ENCODE data around the gene GLIPR1L2.
"Not testable (repeated sequence)": the region's sequence is repeated elsewhere in the genome, so short reads cannot be mapped to it uniquely, and the experiment has no call there.

DNA sequence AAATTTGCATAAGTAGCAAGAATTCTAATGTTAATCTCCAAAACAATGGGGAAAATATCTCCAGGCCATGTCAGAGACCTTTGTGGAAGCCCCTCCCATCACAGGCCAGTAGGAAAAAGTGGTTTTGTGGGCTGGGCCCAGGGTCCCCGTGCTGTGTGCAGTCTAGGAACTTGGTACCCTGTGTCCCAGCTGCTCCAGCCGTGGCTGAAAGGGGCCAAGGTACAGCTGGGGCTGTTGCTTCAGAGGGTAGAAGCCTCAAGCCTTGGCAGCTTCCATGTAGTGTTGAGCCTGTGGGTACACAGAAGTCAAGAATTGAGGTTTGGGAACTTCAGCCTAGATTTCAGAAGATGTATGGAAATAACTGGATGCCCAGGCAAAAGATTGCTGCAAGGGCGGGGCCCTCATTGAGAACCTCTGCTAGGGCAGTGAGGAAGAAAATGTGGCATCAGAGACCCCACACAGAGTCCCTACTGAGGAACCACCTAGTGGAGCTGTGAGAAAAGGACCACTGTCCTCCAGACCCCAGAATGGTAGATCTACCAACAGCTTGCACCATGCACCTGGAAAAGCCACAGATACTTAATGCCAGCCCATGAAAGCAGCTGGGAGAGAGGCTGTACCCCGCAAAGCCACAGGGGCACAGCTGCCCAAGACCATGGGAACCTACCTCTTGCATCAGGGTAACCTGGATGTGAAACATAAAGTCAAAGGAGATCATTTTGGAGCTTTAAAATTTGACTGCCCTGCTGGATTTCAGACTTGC, 51.0 kb downstream of the GLIPR1L2 start:
- TF ChIP-seq, protein P1, sequence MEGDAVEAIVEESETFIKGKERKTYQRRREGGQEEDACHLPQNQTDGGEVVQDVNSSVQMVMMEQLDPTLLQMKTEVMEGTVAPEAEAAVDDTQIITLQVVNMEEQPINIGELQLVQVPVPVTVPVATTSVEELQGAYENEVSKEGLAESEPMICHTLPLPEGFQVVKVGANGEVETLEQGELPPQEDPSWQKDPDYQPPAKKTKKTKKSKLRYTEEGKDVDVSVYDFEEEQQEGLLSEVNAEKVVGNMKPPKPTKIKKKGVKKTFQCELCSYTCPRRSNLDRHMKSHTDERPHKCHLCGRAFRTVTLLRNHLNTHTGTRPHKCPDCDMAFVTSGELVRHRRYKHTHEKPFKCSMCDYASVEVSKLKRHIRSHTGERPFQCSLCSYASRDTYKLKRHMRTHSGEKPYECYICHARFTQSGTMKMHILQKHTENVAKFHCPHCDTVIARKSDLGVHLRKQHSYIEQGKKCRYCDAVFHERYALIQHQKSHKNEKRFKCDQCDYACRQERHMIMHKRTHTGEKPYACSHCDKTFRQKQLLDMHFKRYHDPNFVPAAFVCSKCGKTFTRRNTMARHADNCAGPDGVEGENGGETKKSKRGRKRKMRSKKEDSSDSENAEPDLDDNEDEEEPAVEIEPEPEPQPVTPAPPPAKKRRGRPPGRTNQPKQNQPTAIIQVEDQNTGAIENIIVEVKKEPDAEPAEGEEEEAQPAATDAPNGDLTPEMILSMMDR (IDR thresholded peaks at IDR 0.05; ENCODE audit: insufficient read depth, low read depth, low read length): not testable (repeated sequence)
- not testable (repeated sequence) for TF ChIP-seq EZH2 (IDR thresholded peaks at IDR 0.05; ENCODE audit: insufficient read depth, low read length)

Data from astrocyte (in vitro differentiated cells and primary cell).